Activated T-helper 1 cell treated with anti-CD3 and anti-CD28 coated beads, Interleukin-12 subunit alpha, Interleukin-12 subunit beta, Interleukin-2, Interleukin-4 antibody, amounts not matched to agents 30 ng/mL and 10 ng/mL and 1 ng/mL, durations not matched to agents 14 hours and 24 hours and 36 hours (primary cell): ENCODE measurements around the gene NLRC4. TPM values are rescaled to one million over a fixed set of nuclear protein-coding genes. Genes with fewer than 3 reads are reported as not detected.

Source experiments
- total RNA-seq: library from RNA; stranded (reverse); gene quantifications from 2 replicates; pipeline ENCODE4 v1.2.3, GENCODE V29; 2022

Gene NLRC4
- total RNA-seq, 1 donor from 2014 or later: 0.05 TPM

Other genes with a start within 250 kb of the NLRC4 start
- gene DPY30, start 225.1 kb downstream of the NLRC4 start, total RNA-seq: 64.6 and 72.5 TPM in 2 replicates
- 18.9 and 21.0 TPM in 2 replicates for gene SPAST, start 201.3 kb downstream of the NLRC4 start, total RNA-seq
- 23.1 and 27.0 TPM in 2 replicates for gene SLC30A6, start 99.0 kb downstream of the NLRC4 start, total RNA-seq
- gene YIPF4, start 13.0 kb upstream of the NLRC4 start, total RNA-seq: 39.4 and 42.9 TPM in 2 replicates
- 112 and 123 TPM in 2 replicates for gene BIRC6, start 92.1 kb upstream of the NLRC4 start, total RNA-seq